ENCODE results near the gene NTRK3.

GRCh38 chr15:88302373-88302772 lies 45.8 kb upstream of the NTRK3 start:
- TF ChIP-seq CTCF (IDR thresholded peaks at IDR 0.05; ENCODE audit: extremely low read depth in 1 of 2, insufficient read depth in 1 of 2, low read depth in 1 of 2, low read length in 2 of 2), result no peak
- TF ChIP-seq MYC (IDR thresholded peaks at IDR 0.05; ENCODE audit: low read depth, low read length), result no peak
- no peak for TF ChIP-seq POLR2A (IDR thresholded peaks at IDR 0.05; ENCODE audit: low read depth, low read length)
- no peak for TF ChIP-seq POLR2AphosphoS5 (IDR thresholded peaks at IDR 0.05; ENCODE audit: insufficient read depth, low read depth, low read length)
- no peak for TF ChIP-seq MAX (IDR thresholded peaks at IDR 0.05; ENCODE audit: insufficient read depth, insufficient read length)
- no peak for TF ChIP-seq GATA2 (IDR thresholded peaks at IDR 0.05; ENCODE audit: insufficient read depth, insufficient read length, low read depth, low read length)
- no peak for TF ChIP-seq EZH2 (IDR thresholded peaks at IDR 0.05; ENCODE audit: borderline replicate concordance, low read depth, low read length, severe bottlenecking)

Measured in endothelial cell of umbilical vein (primary cell).